ENCODE results near the gene PPP3R1. TPM values are rescaled to one million over a fixed set of nuclear protein-coding genes. Genes with fewer than 3 reads are reported as not detected.
"Not testable (repeated sequence)": the region's sequence is repeated elsewhere in the genome, so short reads cannot be mapped to it uniquely, and the experiment has no call there.

PPP3R1 gene
- total RNA-seq, 1 experiment from 2014 or later: 26.5 TPM

GRCh38 chr2:68178954-68179627 is 73.2 kb downstream of the PPP3R1 start:
- DNase-seq (ENCODE audit: low read depth in 1 of 2, low spot score in 2 of 2): no peak
- H3K4me3 ChIP-seq: no peak overlapping the region
- peaks cover 76% of the 10 kb centered on the region for H3K36me3 ChIP-seq
- no peaks in the 10 kb centered on the region for H3K9me3 ChIP-seq (replicated peaks)
- no peaks in the 10 kb centered on the region for H3K27me3 ChIP-seq (replicated peaks)
- no peak overlapping the region for H3K27ac ChIP-seq
- no peaks in the 10 kb centered on the region for H3K4me1 ChIP-seq (replicated peaks)

GRCh38 chr2:68178432-68178831 is 73.9 kb downstream of the PPP3R1 start:
- H3K36me3 ChIP-seq: peaks cover 76% of the 10 kb centered on the region
- no peak overlapping the region for H3K27ac ChIP-seq
- no peaks in the 10 kb centered on the region for H3K27me3 ChIP-seq (replicated peaks)

GRCh38 chr2:68177541-68177940 is 74.8 kb downstream of the PPP3R1 start:
- Histone ChIP-seq H3K4me1 (replicated peaks) (no peaks in the 10 kb centered on the region), H3K9me3 (replicated peaks) (no peaks in the 10 kb centered on the region), H3K36me3 (peaks cover 77% of the 10 kb centered on the region), H3K27ac (no peak overlapping the region), H3K4me3 (no peak overlapping the region), H3K27me3 (replicated peaks) (no peaks in the 10 kb centered on the region)
- DNase-seq (ENCODE audit: low read depth in 1 of 2, low spot score in 2 of 2): no peak

More at GRCh38 chr2:68178432-68178831, 73.9 kb downstream of the PPP3R1 start:
- H3K4me3 ChIP-seq: no peak overlapping the region
- no peaks in the 10 kb centered on the region for H3K4me1 ChIP-seq (replicated peaks)
- no peaks in the 10 kb centered on the region for H3K9me3 ChIP-seq (replicated peaks)
- no peak for DNase-seq (ENCODE audit: low read depth in 1 of 2, low spot score in 2 of 2)

GRCh38 chr2:68176657-68177056 is 75.7 kb downstream of the PPP3R1 start:
- no peaks in the 10 kb centered on the region for H3K4me1 ChIP-seq (replicated peaks)
- no peak for DNase-seq (ENCODE audit: low read depth in 1 of 2, low spot score in 2 of 2)
- H3K4me3 ChIP-seq: no peak overlapping the region
- H3K36me3 ChIP-seq: peaks cover 81% of the 10 kb centered on the region
- no peak overlapping the region for H3K27ac ChIP-seq
- H3K9me3 ChIP-seq (replicated peaks): no peaks in the 10 kb centered on the region
- no peaks in the 10 kb centered on the region for H3K27me3 ChIP-seq (replicated peaks)

- H3K4me1 ChIP-seq (replicated peaks); DNase-seq (ENCODE audit: low read depth in 1 of 2, low spot score in 2 of 2); H3K27me3 ChIP-seq (replicated peaks); H3K9me3 ChIP-seq (replicated peaks); H3K27ac ChIP-seq; H3K4me3 ChIP-seq: not testable (repeated sequence)
- peaks cover 84% of the 10 kb centered on the region for H3K36me3 ChIP-seq
Observed at GRCh38 chr2:68175210-68175609, 77.1 kb downstream of the PPP3R1 start.

GRCh38 chr2:68172990-68173700 is 79.2 kb downstream of the PPP3R1 start:
- Histone ChIP-seq H3K36me3 (peaks cover 78% of the 10 kb centered on the region), H3K9me3 (replicated peaks) (no peaks in the 10 kb centered on the region), H3K4me3 (no peak overlapping the region), H3K27ac (no peak overlapping the region), H3K4me1 (replicated peaks) (no peaks in the 10 kb centered on the region), H3K27me3 (replicated peaks) (no peaks in the 10 kb centered on the region)
- DNase-seq (ENCODE audit: low read depth in 1 of 2, low spot score in 2 of 2): no peak

GRCh38 chr2:68172521-68172920 is 79.8 kb downstream of the PPP3R1 start:
- H3K27me3 ChIP-seq (replicated peaks): no peaks in the 10 kb centered on the region
- H3K36me3 ChIP-seq: peaks cover 79% of the 10 kb centered on the region
- no peak for DNase-seq (ENCODE audit: low read depth in 1 of 2, low spot score in 2 of 2)
- H3K9me3 ChIP-seq (replicated peaks): no peaks in the 10 kb centered on the region
- no peak overlapping the region for H3K4me3 ChIP-seq
- no peak overlapping the region for H3K27ac ChIP-seq
- no peaks in the 10 kb centered on the region for H3K4me1 ChIP-seq (replicated peaks)

- no peak overlapping the region for H3K27ac ChIP-seq
- H3K27me3 ChIP-seq (replicated peaks): no peaks in the 10 kb centered on the region
- no peaks in the 10 kb centered on the region for H3K4me1 ChIP-seq (replicated peaks)
- H3K9me3 ChIP-seq (replicated peaks): no peaks in the 10 kb centered on the region
- DNase-seq (ENCODE audit: low read depth in 1 of 2, low spot score in 2 of 2): no peak
- H3K4me3 ChIP-seq: no peak overlapping the region
- H3K36me3 ChIP-seq: peaks cover 79% of the 10 kb centered on the region
Observed at GRCh38 chr2:68171684-68172083, 80.6 kb downstream of the PPP3R1 start.

- Histone ChIP-seq H3K27ac (no peak overlapping the region), H3K36me3 (peaks cover 81% of the 10 kb centered on the region), H3K9me3 (replicated peaks) (no peaks in the 10 kb centered on the region), H3K4me1 (replicated peaks) (no peaks in the 10 kb centered on the region), H3K27me3 (replicated peaks) (no peaks in the 10 kb centered on the region), H3K4me3 (no peak overlapping the region)
- DNase-seq (ENCODE audit: low read depth in 1 of 2, low spot score in 2 of 2): no peak
Observed at GRCh38 chr2:68171146-68171545, 81.2 kb downstream of the PPP3R1 start.

- peaks cover 72% of the 10 kb centered on the region for H3K36me3 ChIP-seq
- H3K27me3 ChIP-seq (replicated peaks): no peaks in the 10 kb centered on the region
- no peak overlapping the region for H3K27ac ChIP-seq
- H3K4me3 ChIP-seq: no peak overlapping the region
- no peaks in the 10 kb centered on the region for H3K4me1 ChIP-seq (replicated peaks)
- H3K9me3 ChIP-seq (replicated peaks): no peaks in the 10 kb centered on the region
- DNase-seq (ENCODE audit: low read depth in 1 of 2, low spot score in 2 of 2): no peak
Observed at GRCh38 chr2:68169308-68169707, 83.0 kb downstream of the PPP3R1 start.

GRCh38 chr2:68167186-68167585 is 85.1 kb downstream of the PPP3R1 start:
- no peaks in the 10 kb centered on the region for H3K4me1 ChIP-seq (replicated peaks)
- H3K9me3 ChIP-seq (replicated peaks): no peaks in the 10 kb centered on the region
- no peak for DNase-seq (ENCODE audit: low read depth in 1 of 2, low spot score in 2 of 2)
- peaks cover 76% of the 10 kb centered on the region for H3K36me3 ChIP-seq
- H3K27ac ChIP-seq: no peak overlapping the region
- H3K4me3 ChIP-seq: no peak overlapping the region
- H3K27me3 ChIP-seq (replicated peaks): no peaks in the 10 kb centered on the region

- H3K36me3 ChIP-seq: peaks cover 72% of the 10 kb centered on the region
- no peak overlapping the region for H3K27ac ChIP-seq
- H3K4me3 ChIP-seq: no peak overlapping the region
- no peak for DNase-seq (ENCODE audit: low read depth in 1 of 2, low spot score in 2 of 2)
- peaks cover 4% of the 10 kb centered on the region; the same call in 1 of the 2 replicates for H3K4me1 ChIP-seq (replicated peaks)
- H3K27me3 ChIP-seq (replicated peaks): no peaks in the 10 kb centered on the region
- no peaks in the 10 kb centered on the region for H3K9me3 ChIP-seq (replicated peaks)
Observed at GRCh38 chr2:68163641-68164040, 88.7 kb downstream of the PPP3R1 start.

GRCh38 chr2:68158134-68158447 is 94.2 kb downstream of the PPP3R1 start:
- peaks cover 10% of the 10 kb centered on the region; the same call in 1 of the 2 replicates for H3K4me1 ChIP-seq (replicated peaks)
- no peak for DNase-seq (ENCODE audit: low read depth in 1 of 2, low spot score in 2 of 2)
- H3K27ac ChIP-seq: peak overlapping the region; percentile 94
- H3K27me3 ChIP-seq (replicated peaks): no peaks in the 10 kb centered on the region
- peak overlapping the region; percentile 62 for H3K4me3 ChIP-seq
- no peaks in the 10 kb centered on the region for H3K9me3 ChIP-seq (replicated peaks)
- peaks cover 30% of the 10 kb centered on the region for H3K36me3 ChIP-seq

- Histone ChIP-seq H3K4me1 (replicated peaks) (peaks cover 10% of the 10 kb centered on the region; the same call in 1 of the 2 replicates), H3K36me3 (peaks cover 24% of the 10 kb centered on the region), H3K27me3 (replicated peaks) (no peaks in the 10 kb centered on the region), H3K4me3 (peak within 1 kb of the TSS; percentile 62), H3K27ac (peak within 1 kb of the TSS; percentile 94), H3K9me3 (replicated peaks) (no peaks in the 10 kb centered on the region)
- DNase-seq (ENCODE audit: low read depth in 1 of 2, low spot score in 2 of 2): peak; percentile 95 to 98
Observed at GRCh38 chr2:68157402-68158133, 94.8 kb downstream of the PPP3R1 start, which contains the start of gene PNO1. Gene PNO1, plus strand, starts transcription at chr2:68157888. Its CDS starts 47 bp downstream, at chr2:68157935.

Data from SJSA1 (cell line).